Astrocyte (in vitro differentiated cells and primary cell): ENCODE data around the gene FGFBP1. TPM values are rescaled to one million over a fixed set of nuclear protein-coding genes. Genes with fewer than 3 reads are reported as not detected.

ENCODE experiments used
- DNase-seq: peaks from one replicate; pipeline ENCODE4 v3.0.0-alpha.2; 2010; ENCODE audit warnings: low read depth
- FAIRE-seq: peaks from 2 replicates; lab custom pipeline; 2011; peaks lifted over from hg19 to GRCh38; lab: Jason Lieb, UNC
- H2AFZ ChIP-seq: 2 replicates; pipeline ENCODE4 v1.6.0; 2012; ENCODE audit warnings: low read depth, low read length, inconsistent platforms
- H3K27ac ChIP-seq: 2 replicates; pipeline ENCODE4 v1.5.1; 2011; ENCODE audit warnings: low read depth, low read length, inconsistent platforms
- H3K27me3 ChIP-seq: 2 replicates; pipeline ENCODE4 v1.6.0; 2011; ENCODE audit warnings: low read length, inconsistent platforms; ENCODE audit not compliant: insufficient read depth
- H3K36me3 ChIP-seq: 2 replicates; pipeline ENCODE4 v1.5.1; 2011; ENCODE audit warnings: low read length, inconsistent platforms; ENCODE audit not compliant: insufficient read depth
- H3K4me1 ChIP-seq: 2 replicates; pipeline ENCODE4 v1.5.1; 2011; ENCODE audit warnings: low read length, inconsistent platforms; ENCODE audit not compliant: insufficient read depth
- H3K4me2 ChIP-seq: 2 replicates; pipeline ENCODE4 v1.6.0; 2012; ENCODE audit warnings: low read length, inconsistent platforms
- H3K4me3 ChIP-seq: 2 replicates; pipeline ENCODE4 v1.5.1; 2011; ENCODE audit warnings: low read depth, mild to moderate bottlenecking, low read length, inconsistent platforms; ENCODE audit not compliant: insufficient read depth
- H3K79me2 ChIP-seq: 2 replicates; pipeline ENCODE4 v1.6.0; 2012; ENCODE audit warnings: mild to moderate bottlenecking, low read length, inconsistent platforms; ENCODE audit not compliant: insufficient read depth
- H3K9ac ChIP-seq: 2 replicates; pipeline ENCODE4 v1.6.0; 2012; ENCODE audit warnings: mild to moderate bottlenecking, low read length, inconsistent platforms
- H3K9me3 ChIP-seq: 2 replicates; pipeline ENCODE4 v1.5.1; 2012; ENCODE audit warnings: low read depth, mild to moderate bottlenecking, low read length, inconsistent platforms; ENCODE audit not compliant: insufficient read depth
- H4K20me1 ChIP-seq: 2 replicates; pipeline ENCODE4 v1.6.0; 2012; ENCODE audit warnings: low read length, inconsistent platforms; ENCODE audit not compliant: insufficient read depth
- H3K27ac Mint-ChIP-seq: one replicate; pipeline ENCODE4 v1.8.0; 2021; ENCODE audit warnings: mild to moderate bottlenecking, mixed read lengths; ENCODE audit not compliant: unreplicated experiment
- H3K27me3 Mint-ChIP-seq: one replicate; pipeline ENCODE4 v1.8.0; 2021; ENCODE audit warnings: low read depth, mixed read lengths; ENCODE audit not compliant: unreplicated experiment
- H3K36me3 Mint-ChIP-seq: one replicate; pipeline ENCODE4 v1.8.0; 2021; ENCODE audit warnings: low read depth, mixed read lengths; ENCODE audit not compliant: unreplicated experiment
- H3K4me1 Mint-ChIP-seq: one replicate; pipeline ENCODE4 v1.8.0; 2021; ENCODE audit warnings: low read depth, mixed read lengths; ENCODE audit not compliant: unreplicated experiment
- H3K4me3 Mint-ChIP-seq: one replicate; pipeline ENCODE4 v1.8.0; 2021; ENCODE audit warnings: mild to moderate bottlenecking, moderate library complexity, mixed read lengths; ENCODE audit not compliant: unreplicated experiment
- H3K9me3 Mint-ChIP-seq: one replicate; pipeline ENCODE4 v1.8.0; 2021; ENCODE audit warnings: mild to moderate bottlenecking, mixed read lengths; ENCODE audit not compliant: unreplicated experiment
- EZH2 ChIP-seq: IDR thresholded peaks from 2 replicates; pipeline ENCODE4 v1.6.1; 2012; ENCODE audit warnings: mild to moderate bottlenecking, low read length, inconsistent platforms; ENCODE audit not compliant: insufficient read depth
- total RNA-seq: library from RNA; stranded (reverse); gene quantifications from 2 replicates; pipeline ENCODE4 v1.2.1, GENCODE V29; 2021
- TF ChIP-seq, protein P1 (sequence below): IDR thresholded peaks from 2 replicates; pipeline ENCODE4 v1.5.1; 2011; ENCODE audit warnings: low read depth, mild to moderate bottlenecking, inconsistent platforms, low read length, moderate library complexity; ENCODE audit not compliant: insufficient read depth

Gene FGFBP1
- total RNA-seq, 1 donor from 2014 or later, result not detected

DNA sequence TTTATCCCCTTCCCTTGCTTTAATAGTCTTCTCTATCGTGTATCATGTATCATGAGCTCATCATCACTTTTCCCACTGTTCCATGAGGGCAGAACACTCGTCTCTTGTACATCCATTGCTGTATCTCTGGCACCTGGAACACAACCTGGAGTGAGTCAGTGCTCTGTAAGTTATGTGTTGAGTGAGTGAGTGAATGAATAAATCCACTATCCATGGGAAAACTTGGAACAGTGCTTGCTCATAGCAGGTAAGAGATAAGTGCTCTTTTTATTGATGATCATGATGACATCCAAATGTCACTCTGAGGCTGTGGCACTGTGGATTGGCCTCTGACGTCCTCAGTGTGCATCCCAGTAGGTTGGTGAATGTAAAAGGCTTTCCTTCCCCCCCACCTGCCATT is 4.3 kb downstream of the FGFBP1 start:
- H3K27me3 ChIP-seq, result no peaks in the 10 kb centered on the region
- no peaks in the 10 kb centered on the region for H3K79me2 ChIP-seq
- Mint-ChIP-seq H3K4me3 (no peak overlapping the region), H3K27me3 (peaks cover 2% of the 10 kb centered on the region), H3K36me3 (no peaks in the 10 kb centered on the region), H3K9me3 (peaks cover 4% of the 10 kb centered on the region), H3K27ac (no peak overlapping the region), H3K4me1 (no peaks in the 10 kb centered on the region)
- H3K4me3 ChIP-seq, result no peak overlapping the region
- H3K27ac ChIP-seq, result no peak overlapping the region
- H3K4me1 ChIP-seq, result no peaks in the 10 kb centered on the region
- TF ChIP-seq, protein P1, sequence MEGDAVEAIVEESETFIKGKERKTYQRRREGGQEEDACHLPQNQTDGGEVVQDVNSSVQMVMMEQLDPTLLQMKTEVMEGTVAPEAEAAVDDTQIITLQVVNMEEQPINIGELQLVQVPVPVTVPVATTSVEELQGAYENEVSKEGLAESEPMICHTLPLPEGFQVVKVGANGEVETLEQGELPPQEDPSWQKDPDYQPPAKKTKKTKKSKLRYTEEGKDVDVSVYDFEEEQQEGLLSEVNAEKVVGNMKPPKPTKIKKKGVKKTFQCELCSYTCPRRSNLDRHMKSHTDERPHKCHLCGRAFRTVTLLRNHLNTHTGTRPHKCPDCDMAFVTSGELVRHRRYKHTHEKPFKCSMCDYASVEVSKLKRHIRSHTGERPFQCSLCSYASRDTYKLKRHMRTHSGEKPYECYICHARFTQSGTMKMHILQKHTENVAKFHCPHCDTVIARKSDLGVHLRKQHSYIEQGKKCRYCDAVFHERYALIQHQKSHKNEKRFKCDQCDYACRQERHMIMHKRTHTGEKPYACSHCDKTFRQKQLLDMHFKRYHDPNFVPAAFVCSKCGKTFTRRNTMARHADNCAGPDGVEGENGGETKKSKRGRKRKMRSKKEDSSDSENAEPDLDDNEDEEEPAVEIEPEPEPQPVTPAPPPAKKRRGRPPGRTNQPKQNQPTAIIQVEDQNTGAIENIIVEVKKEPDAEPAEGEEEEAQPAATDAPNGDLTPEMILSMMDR, result no peak
- no peak for TF ChIP-seq EZH2
- H3K9me3 ChIP-seq, result no peaks in the 10 kb centered on the region
- H2AFZ ChIP-seq, result no peak overlapping the region
- H3K9ac ChIP-seq, result no peak overlapping the region
- H4K20me1 ChIP-seq, result no peaks in the 10 kb centered on the region
- no peak for FAIRE-seq
- DNase-seq, result no peak
- no peak overlapping the region for H3K4me2 ChIP-seq
- H3K36me3 ChIP-seq, result no peaks in the 10 kb centered on the region

DNA sequence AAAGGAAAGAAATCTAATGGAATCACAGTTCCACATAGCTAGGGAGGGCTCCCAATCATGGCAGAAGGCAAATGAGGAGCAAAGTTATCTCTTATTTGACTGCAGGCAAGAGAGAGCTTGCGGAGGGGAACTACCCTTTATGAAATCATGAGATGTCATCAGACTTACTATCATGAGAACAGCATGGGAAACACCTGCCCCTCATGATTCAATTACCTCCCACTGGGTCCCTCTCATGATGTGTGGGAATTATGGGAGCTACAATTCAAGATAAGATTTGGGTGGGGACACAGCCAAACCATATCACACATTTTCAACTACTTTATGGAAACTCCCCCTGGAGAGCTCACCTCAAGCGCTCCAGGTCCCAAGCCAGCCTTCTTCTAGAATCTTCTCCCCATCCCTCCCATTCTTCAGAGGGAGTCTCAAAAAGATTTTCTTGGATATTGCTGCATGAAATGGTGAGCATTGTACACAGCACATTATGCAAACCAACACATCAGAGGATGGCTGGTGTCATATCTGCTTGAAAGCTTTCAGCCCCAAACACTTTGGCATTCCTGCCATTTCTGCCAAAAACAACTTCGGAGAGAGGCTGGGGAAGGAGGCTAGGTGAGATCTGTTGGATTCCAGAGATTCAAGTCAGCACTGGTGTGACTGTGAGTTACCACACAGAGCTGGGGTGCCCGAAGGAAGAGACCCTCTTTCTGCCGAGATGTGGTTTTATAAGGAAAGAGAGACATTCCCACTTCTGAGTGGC is 6.9 kb downstream of the FGFBP1 start:
- Mint-ChIP-seq H3K27me3 (peaks cover 2% of the 10 kb centered on the region), H3K4me3 (no peak overlapping the region), H3K4me1 (peaks cover 4% of the 10 kb centered on the region), H3K9me3 (peaks cover 4% of the 10 kb centered on the region), H3K27ac (no peak overlapping the region), H3K36me3 (no peaks in the 10 kb centered on the region)
- Histone ChIP-seq H3K9ac (no peak overlapping the region), H3K36me3 (no peaks in the 10 kb centered on the region), H3K79me2 (no peaks in the 10 kb centered on the region), H3K4me3 (no peak overlapping the region), H4K20me1 (no peaks in the 10 kb centered on the region), H2AFZ (no peak overlapping the region), H3K27ac (no peak overlapping the region), H3K27me3 (no peaks in the 10 kb centered on the region), H3K4me2 (no peak overlapping the region), H3K9me3 (no peaks in the 10 kb centered on the region), H3K4me1 (no peaks in the 10 kb centered on the region)
- no peak for DNase-seq
- TF ChIP-seq, protein P1, result no peak
- TF ChIP-seq EZH2, result no peak
- FAIRE-seq, result no peak

DNA sequence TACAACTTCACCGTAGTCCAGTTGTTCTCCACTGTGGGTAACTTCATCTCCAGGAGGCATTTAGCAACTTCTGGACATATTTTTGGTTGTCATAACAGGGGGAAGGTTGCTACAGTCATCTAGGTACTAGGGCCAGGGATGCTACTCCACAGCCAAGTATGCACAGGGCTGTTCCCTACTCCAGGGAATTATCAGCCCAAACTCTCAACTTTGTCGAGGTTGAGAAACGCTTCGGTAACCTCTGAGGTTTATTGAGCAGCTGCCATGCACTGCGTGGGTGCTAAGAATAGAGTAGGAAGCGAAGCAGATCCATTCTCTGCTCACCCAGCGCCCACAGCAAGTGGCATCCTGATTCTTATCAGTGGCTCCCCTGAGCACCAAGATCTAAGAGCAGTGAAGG is 8.2 kb downstream of the FGFBP1 start:
- H3K36me3 ChIP-seq, result no peaks in the 10 kb centered on the region
- FAIRE-seq, result no peak
- DNase-seq, result no peak
- no peaks in the 10 kb centered on the region for H3K4me1 ChIP-seq
- H3K27me3 Mint-ChIP-seq, result peaks cover 2% of the 10 kb centered on the region
- no peaks in the 10 kb centered on the region for H3K36me3 Mint-ChIP-seq
- H3K9ac ChIP-seq, result no peak overlapping the region
- no peak overlapping the region for H2AFZ ChIP-seq
- H3K9me3 ChIP-seq, result no peaks in the 10 kb centered on the region
- TF ChIP-seq, protein P1, result no peak
- TF ChIP-seq EZH2, result no peak
- no peak overlapping the region for H3K4me3 Mint-ChIP-seq
- no peak overlapping the region for H3K4me2 ChIP-seq
- H4K20me1 ChIP-seq, result no peaks in the 10 kb centered on the region
- no peaks in the 10 kb centered on the region for H3K79me2 ChIP-seq
- no peak overlapping the region for H3K4me3 ChIP-seq
- H3K27me3 ChIP-seq, result no peaks in the 10 kb centered on the region
- no peak overlapping the region for H3K27ac Mint-ChIP-seq
- H3K4me1 Mint-ChIP-seq, result peaks cover 4% of the 10 kb centered on the region
- peaks cover 4% of the 10 kb centered on the region for H3K9me3 Mint-ChIP-seq
- no peak overlapping the region for H3K27ac ChIP-seq
